HG03060 (cell line): Measurements from ENCODE around the gene CR1.
"Not testable (repeated sequence)": the region's sequence is repeated elsewhere in the genome, so short reads cannot be mapped to it uniquely, and the experiment has no call there.

Source experiments
- ATAC-seq: cut with Tn5 transposase; IDR thresholded peaks from one replicate; pipeline ENCODE4 v1.9.1; 2021; ENCODE audit warnings: low read depth, moderate number of reproducible peaks; ENCODE audit not compliant: unreplicated experiment

Gene CR1

DNA sequence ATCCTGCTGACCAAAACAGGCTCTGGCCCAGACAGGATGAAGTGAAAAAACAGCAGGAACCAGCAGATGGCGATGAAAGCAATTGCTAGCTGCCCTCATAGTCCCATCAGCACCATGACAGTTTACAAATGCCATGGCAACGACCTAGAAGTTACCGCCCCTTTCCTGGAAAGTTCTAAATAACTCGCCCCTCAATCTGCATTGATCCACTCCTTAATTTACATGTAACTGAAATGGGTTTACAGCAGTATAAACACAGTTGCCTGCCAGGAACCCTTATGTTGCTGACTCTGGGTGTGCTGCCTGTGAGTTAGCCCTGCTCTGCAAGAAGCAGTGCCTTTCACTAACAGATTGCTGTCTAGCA is 83.5 kb downstream of the CR1 start:
- ATAC-seq = no peak

DNA sequence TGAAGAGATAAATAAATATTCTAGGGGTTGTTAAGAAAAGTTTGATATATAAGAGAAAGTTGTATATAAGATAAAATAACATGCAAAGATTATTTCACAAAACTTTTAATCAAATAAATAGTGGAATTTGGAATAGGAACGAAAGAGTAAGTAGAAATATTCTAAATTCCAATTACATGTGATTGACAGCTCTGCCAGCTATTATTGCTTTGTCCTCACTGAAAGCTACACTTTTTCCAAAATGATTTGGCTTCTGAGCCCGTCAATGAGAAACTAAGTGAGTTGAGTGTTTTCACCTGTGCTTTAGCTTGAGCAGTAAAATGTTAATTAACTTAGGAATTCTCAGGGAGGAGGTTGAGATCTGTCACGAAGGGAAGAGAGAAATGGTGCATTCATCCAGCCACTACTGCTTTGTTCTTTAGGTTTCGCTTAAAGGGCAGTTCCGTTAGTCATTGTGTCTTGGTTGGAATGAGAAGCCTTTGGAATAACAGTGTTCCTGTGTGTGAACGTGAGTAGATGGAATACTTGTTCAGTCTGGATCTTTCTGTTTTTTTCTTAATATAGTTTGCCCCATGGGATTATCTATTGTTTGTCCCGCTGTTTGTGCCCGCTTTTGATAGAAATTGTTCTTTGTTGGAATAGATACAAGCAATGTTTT is 85.7 kb downstream of the CR1 start:
- no peak for ATAC-seq

GRCh38 chr1:207589506-207589905 is 93.5 kb downstream of the CR1 start:
- ATAC-seq = not testable (repeated sequence)

- ATAC-seq = not testable (repeated sequence)
Measured at GRCh38 chr1:207591205-207591604, 95.2 kb downstream of the CR1 start.

- ATAC-seq = not testable (repeated sequence)
Measured at GRCh38 chr1:207594095-207594494, 98.1 kb downstream of the CR1 start.

DNA sequence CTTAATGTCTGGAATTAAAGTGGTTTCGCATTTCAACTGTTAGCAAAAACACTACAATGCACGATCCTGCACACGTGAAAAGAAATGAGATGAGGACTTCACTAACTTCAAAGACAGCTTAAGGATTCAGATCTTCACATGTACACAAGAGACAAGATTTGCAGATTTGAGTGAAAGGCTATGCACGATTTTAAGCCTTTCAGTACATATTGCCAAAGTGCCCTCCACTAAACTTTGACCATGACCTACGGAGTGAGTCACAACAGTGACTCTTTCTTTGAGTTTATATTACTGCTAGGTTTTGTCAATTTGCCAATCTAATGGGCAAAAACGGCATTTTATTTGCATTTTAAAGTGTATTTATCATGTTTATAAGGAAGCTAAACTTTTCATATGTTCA is 107.8 kb downstream of the CR1 start:
- no peak for ATAC-seq

GRCh38 chr1:207605444-207606361 is 109.7 kb downstream of the CR1 start:
- ATAC-seq = no peak

DNA sequence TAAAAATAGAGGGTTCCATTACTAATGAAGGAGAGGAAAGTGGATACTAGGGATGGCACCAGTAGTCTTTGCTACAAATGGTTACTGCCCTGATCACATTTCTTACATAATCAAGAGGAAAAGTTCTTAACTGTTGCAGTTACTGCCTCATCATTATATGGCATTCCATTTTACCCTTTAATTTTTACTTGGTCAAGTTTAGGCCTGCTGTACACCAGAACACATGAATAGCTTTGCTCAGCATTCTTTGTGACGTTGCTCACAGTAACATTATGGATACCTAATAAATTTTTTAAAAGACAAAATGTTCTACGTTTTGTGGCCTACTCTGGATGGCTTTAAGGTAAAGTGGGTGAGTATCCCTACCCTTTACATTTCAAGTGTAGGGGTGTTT is 110.4 kb downstream of the CR1 start:
- no peak for ATAC-seq

DNA sequence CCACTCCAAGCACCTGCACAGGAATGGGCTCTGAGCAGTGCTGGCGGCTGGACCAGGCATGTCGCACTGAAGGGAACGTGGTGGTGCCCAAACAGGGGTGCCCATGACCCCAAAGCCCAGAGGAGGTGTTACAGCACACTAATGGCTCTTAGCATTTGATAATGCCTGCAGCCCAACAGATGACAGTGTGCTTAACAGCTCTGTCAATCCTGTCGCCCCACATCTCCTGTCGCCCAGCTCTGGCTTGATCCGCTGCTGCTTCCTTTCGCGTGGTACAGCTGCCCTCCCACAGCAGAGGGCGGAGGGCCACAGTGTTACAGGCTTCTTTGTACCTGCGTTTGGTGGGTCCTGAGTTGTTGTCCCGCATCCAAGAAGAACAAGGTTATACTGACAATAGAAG is 116.8 kb downstream of the CR1 start:
- ATAC-seq = no peak

GRCh38 chr1:207619871-207620542 is 124.0 kb downstream of the CR1 start:
- peak; percentile 92 for ATAC-seq

GRCh38 chr1:207620543-207620893 is 124.6 kb downstream of the CR1 start:
- ATAC-seq = no peak

DNA sequence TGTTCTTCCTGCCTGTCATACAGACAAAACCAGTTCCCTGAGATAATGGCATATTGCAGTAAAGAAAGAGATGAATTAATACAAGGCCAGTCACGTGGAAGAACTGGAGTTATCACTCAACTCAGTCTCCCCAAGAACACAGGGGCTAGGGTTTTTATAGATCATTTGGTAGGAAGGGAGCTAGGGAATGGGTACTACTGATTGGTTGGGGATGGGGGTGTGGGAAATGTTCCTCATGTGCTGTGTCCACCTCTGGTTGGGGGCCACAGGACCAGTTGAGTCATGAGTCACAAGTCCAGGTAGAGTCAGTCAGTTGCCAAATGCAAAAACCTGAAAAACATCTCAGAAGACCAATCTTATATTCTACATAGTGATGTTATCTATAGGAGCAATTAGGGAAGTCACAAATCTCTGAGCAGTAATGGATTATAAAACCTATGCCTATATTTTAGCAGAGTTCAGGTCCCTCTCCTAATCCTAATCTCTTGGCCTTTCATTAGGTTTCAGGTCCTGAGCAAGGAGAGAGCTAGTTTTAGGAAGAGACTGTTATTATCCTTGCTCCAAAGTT is 129.6 kb downstream of the CR1 start:
- not testable (repeated sequence) for ATAC-seq

DNA sequence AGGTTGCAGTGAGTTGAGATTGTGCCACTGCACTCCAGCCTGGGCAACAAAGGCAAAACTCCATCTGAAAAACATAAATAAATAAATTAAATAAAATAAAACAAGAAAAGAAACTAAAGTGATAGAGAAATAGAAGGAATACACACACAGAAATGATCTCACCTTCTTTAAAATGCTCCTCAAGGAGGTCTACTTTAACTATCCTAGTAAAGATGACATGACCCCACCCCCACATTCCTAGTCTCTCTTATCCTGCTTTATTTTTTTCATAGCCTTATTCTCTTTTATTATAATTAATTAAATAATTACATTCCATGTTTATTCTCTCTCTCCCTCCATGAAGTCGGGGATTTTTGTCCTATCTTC is 131.0 kb downstream of the CR1 start:
- ATAC-seq = no peak

- ATAC-seq = no peak
Measured at GRCh38 chr1:207627496-207627895, 131.5 kb downstream of the CR1 start.

DNA sequence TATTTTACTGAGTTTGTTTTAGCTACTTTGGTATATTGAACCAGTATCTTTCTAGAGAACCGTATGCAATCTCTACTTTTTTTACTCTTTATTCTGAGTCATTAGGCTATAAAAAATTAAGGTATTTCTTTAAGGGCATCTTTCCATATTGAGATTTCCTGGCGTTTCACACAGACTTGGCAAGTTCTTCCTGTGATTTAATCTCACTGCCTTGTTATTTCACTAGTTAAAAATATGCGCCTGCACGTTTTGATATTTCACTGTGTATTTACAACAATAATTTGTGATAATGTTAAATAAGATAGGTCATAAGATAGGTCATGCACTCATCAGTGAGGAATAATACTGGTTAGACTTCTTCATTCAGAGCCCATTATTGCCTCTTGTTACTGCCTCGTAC is 132.8 kb downstream of the CR1 start:
- ATAC-seq = no peak

- no peak for ATAC-seq
Measured at GRCh38 chr1:207631137-207631536, 135.2 kb downstream of the CR1 start.

DNA sequence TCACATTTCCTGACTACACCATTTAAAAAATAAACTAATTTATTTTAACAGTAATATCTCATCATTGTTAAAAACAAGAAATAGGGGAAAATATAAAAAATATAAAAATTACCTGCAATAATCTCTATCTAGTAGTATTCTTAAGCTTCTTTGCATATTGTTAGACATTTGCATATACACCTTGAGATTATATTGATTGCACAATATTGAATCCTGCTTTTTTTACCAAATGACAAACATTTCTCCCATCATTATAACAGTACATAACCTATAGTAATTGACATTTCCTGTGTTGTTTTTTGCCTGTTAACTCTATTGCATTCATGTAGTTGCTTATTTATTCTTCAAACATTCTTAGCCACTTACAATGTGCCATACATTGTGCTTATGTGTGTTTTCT is 137.3 kb downstream of the CR1 start:
- ATAC-seq = no peak

DNA sequence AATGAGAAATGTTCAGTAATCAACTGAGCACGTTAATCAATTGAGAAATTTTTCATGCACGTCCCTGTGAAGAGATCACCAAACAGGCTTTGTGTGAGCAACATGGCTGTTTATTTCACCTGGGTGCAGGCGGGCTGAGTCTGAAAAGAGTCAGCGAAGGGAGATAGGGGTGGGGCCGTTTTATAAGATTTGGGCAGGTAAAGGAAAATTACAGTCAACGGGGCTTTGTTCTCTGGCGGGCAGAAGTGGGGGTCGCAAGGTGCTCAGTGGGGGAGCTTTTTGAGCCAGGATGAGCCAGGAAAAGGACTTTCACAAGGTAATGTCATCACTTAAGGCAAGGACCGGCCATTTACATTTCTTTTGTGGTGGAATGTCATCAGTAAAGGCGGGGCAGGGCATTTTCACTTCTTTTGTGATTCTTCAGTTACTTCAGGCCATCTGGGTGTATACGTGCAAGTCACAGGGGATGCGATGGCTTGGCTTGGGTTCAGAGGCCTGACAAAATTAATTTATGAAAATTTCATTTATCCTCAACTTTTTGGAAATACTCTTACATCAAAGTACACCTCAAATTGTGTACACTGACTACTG is 137.8 kb downstream of the CR1 start:
- ATAC-seq = not testable (repeated sequence)

- not testable (repeated sequence) for ATAC-seq
Measured at GRCh38 chr1:207634293-207634692, 138.3 kb downstream of the CR1 start.

GRCh38 chr1:207635569-207636186 is 139.7 kb downstream of the CR1 start:
- ATAC-seq = not testable (repeated sequence)
